ENCODE data around the gene NRBF2.

DNA sequence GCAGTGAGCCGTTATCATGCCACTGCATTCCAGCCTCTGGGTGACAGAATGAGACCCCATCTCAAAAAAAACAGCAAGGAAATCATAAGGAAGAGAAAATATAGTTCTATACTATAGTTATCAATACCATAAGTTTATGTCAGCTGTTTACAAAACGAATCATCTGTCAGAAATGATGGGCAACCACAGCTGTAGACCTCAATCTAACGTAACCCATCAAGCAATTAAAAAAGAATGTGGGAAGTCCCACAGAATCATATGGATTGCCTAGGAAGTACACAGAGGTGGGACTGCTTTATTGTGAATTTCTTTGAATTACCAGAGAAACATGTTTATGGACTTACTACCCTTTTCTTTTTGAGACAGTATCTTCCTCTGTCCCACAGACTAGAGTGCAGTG is 6.9 kb downstream of the NRBF2 start:
- TF ChIP-seq, protein P1, sequence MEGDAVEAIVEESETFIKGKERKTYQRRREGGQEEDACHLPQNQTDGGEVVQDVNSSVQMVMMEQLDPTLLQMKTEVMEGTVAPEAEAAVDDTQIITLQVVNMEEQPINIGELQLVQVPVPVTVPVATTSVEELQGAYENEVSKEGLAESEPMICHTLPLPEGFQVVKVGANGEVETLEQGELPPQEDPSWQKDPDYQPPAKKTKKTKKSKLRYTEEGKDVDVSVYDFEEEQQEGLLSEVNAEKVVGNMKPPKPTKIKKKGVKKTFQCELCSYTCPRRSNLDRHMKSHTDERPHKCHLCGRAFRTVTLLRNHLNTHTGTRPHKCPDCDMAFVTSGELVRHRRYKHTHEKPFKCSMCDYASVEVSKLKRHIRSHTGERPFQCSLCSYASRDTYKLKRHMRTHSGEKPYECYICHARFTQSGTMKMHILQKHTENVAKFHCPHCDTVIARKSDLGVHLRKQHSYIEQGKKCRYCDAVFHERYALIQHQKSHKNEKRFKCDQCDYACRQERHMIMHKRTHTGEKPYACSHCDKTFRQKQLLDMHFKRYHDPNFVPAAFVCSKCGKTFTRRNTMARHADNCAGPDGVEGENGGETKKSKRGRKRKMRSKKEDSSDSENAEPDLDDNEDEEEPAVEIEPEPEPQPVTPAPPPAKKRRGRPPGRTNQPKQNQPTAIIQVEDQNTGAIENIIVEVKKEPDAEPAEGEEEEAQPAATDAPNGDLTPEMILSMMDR (IDR thresholded peaks at IDR 0.05; ENCODE audit: low read depth, low read length, poor library complexity, severe bottlenecking), result no peak
- no peak for TF ChIP-seq EZH2phosphoT487 (IDR thresholded peaks at IDR 0.05; ENCODE audit: borderline replicate concordance, low read length)

Data from DOHH2 (cell line).